ENCODE data around the gene LCN2. TPM values are rescaled to one million over a fixed set of nuclear protein-coding genes. Genes with fewer than 3 reads are reported as not detected.
A peak's percentile ranks its signal among the peaks of the same experiment; 100 is the strongest.

The LCN2 gene
- total RNA-seq, 2 experiments from 2014 or later = not detected

DNA sequence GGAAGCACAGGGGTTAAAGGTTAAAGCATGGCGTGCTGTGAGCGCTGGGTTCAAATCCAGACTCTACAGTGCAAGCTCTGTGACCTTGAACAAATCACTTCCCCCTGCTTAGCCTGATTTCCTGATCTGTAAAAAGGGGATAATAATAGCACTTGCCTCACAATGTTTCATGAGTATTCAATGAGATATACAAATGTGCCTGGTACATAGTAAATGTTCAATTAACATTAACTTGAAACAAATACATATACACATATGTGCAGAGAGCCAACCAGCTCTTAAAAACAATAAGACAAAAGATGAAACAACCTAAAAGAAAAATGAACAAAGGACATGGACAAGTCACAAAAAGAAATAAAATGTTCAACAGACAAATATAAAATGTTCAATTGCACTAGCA, 38.1 kb downstream of the LCN2 start:
- ChIA-PET CTCF (interaction anchor here (1.2 kb wide), 1 partner anchor 27 kb away, joined by 3 read pairs; the partner anchor contains the start of gene BBLN), POLR2A (no interaction called here)
- Mint-ChIP-seq H3K27me3 (no peaks in the 10 kb centered on the region), H3K4me3 (no peak overlapping the region), H3K27ac (no peak overlapping the region), H3K9me3 (no peaks in the 10 kb centered on the region), H3K4me1 (ENCODE audit: low read depth) (peaks cover 36% of the 10 kb centered on the region), H3K36me3 (peaks cover 35% of the 10 kb centered on the region)
- DNase-seq = no peak
- intact Hi-C loops (cut with micrococcal nuclease) = no loop called here

DNA sequence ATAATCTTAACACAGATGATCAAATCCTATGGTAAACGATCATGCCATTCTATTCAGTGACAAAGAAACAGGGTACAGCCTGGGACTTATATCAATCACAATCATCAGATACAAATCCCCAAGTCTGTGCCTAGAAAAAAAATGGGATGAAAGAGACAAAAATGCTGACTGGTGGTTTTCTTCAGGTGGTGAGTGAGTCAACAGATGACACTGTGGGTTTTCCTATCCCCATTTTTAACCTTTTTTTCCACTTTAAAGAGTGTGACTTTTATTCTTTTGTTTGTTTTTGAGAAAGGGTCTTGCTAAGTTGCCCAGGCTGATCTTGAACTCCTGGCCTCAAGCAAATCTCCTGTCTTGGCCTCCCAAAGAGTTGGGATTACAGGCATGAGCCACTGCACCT, 39.0 kb downstream of the LCN2 start:
- intact Hi-C loops (cut with micrococcal nuclease) = no loop called here
- Mint-ChIP-seq H3K4me3 (no peak overlapping the region), H3K9me3 (no peaks in the 10 kb centered on the region), H3K36me3 (peaks cover 28% of the 10 kb centered on the region), H3K27ac (peak overlapping the region; percentile 28), H3K4me1 (ENCODE audit: low read depth) (peaks cover 40% of the 10 kb centered on the region), H3K27me3 (no peaks in the 10 kb centered on the region)
- CTCF ChIA-PET = interaction anchor here (0.8 to 1.2 kb wide), 3 partner anchors 19 to 1668 kb away, joined by 3 read pairs; partner anchors contain the start of gene BBLN
- POLR2A ChIA-PET = interaction anchor here (0.6 kb wide), 1 partner anchor 23 kb away, joined by 3 read pairs; no protein-coding TSS in a partner anchor
- DNase-seq = no peak

DNA sequence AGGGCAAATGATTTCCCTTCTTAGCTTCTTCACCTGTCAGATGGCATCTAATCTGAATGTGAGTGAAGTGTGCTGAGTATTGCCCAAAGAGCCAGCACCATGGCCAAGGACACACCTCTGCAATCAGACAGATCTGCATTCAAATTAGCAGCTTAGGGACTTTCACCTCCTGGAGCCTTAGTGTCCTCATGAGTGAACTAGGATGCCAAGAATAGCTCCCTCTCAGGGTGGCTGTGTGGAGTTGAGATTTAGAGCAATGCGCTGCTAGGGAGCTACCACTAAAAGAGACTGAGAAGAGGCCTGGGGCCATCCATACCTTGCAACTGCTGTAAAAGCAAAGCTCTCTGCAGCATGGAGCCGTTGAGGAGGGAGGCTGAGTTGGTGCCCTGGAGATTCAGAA, 40.8 kb downstream of the LCN2 start:
- Mint-ChIP-seq H3K4me1 (ENCODE audit: low read depth) (peaks cover 33% of the 10 kb centered on the region), H3K4me3 (peak overlapping the region; percentile 99), H3K36me3 (peaks cover 24% of the 10 kb centered on the region), H3K9me3 (no peaks in the 10 kb centered on the region), H3K27me3 (no peaks in the 10 kb centered on the region), H3K27ac (no peak overlapping the region)
- POLR2A ChIA-PET = interaction anchor here (4.0 kb wide), 1 partner anchor 29 kb away, joined by 19 read pairs; the partner anchor contains the start of gene BBLN
- no peak for DNase-seq
- CTCF ChIA-PET = interaction anchor here (1.3 to 2.3 kb wide), 9 partner anchors 10 to 151 kb away, joined by 3 to 9 read pairs (median 5); partner anchors contain the start of gene DNM1
- intact Hi-C loops (cut with micrococcal nuclease) = loop anchor here (5.0 to 10.0 kb wide), 3 partner anchors 63 to 87 kb away; partner anchors contain the start of genes GOLGA2, PTGES2 and SWI5

DNA sequence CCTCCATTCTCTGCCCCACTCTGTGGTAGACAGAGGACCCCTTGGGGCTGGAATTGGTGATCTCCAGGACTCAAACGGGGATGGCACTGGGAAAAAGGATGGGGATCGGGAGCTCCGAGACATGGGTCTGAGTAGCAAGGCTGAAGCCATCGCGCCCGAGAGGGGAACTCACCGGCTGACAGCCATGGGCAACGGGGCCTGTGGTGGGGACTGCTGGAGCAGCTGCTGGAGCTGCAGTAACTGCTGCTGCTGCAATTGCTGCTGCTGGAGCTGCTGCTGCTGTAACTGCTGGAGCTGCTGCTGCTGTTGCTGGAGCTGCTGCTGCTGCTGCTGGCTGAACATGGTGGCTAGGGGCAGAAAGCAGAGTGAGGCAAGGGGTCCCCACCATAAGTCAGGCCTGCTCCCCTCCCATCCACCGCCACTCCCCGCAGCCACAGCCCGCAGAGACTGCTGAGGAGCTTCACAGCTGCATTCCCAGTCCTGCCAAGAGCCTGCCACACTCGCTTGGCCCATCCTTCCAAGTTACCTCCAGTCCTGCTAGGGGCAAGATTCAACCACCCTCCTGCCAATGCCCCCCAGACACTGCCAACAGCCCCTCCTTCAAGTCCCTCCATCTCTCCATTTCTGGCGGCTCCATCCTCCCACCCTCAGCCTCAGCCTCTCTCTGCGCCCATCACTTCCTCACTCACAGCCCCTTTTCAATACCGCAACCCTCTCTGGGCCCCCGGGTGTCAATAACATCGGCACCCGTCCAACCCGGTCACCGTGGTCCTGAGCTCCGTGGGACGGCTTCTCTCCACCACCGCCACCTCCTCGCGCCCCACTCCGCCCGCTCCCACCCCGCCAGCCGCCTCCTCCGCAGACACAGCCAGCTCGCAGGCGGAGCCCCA, 41.5 kb downstream of the LCN2 start:
- Mint-ChIP-seq H3K4me3 (peak overlapping the region; percentile 99), H3K36me3 (peaks cover 21% of the 10 kb centered on the region), H3K4me1 (ENCODE audit: low read depth) (peaks cover 33% of the 10 kb centered on the region), H3K27ac (peak overlapping the region; percentile 86), H3K9me3 (no peaks in the 10 kb centered on the region), H3K27me3 (no peaks in the 10 kb centered on the region)
- DNase-seq = no peak
- ChIA-PET CTCF (interaction anchor here (0.7 to 2.3 kb wide), 17 partner anchors 9 to 151 kb away, joined by 3 to 9 read pairs (median 5); partner anchors contain the start of genes BBLN and DNM1), POLR2A (interaction anchor here (0.6 to 4.0 kb wide), 2 partner anchors 30 to 32 kb away, joined by 3 to 19 read pairs; partner anchors contain the start of gene BBLN)
- intact Hi-C loops (cut with micrococcal nuclease) = loop anchor here (5.0 to 10.0 kb wide), 3 partner anchors 63 to 87 kb away; partner anchors contain the start of genes GOLGA2, PTGES2 and SWI5

DNA sequence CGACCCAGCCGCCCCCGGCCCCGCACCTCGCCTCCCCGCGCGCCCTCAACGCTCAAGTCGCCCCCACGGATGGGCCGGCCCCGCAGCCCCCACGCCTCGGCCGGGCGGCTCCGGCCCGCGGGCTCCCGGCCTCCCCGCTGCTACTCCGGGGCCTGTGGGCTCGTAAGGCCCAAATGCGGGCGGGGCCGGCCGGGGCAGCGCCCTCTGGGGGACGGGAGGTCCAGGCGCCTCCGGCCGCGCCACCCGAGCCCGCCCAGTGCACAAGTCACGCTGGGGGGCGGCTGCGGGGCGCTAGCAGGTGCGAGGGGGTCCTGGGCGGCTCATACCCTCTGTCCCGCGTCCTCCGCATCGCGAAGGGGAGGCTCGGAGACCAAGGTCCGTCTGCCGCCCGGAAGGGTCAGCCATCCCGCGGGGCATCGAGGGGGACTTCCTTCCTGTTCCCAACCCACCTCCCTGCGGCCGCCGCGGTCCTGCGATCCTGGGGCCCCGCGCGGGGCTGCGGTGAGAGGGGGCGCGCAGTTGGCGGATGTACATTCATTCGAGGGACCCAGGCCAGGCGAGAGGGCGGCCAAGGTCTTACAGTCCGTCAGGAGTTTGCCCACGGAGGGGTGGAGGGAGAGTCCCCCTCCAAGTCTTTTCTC, 42.3 kb downstream of the LCN2 start, which contains the start of gene CIZ1:
Gene CIZ1, minus strand, starts transcription at position 167 of the 641 bp plus-strand sequence. CDS start 715 bp downstream, outside the sequence.
- Mint-ChIP-seq H3K9me3 (no peaks in the 10 kb centered on the region), H3K4me1 (ENCODE audit: low read depth) (peaks cover 33% of the 10 kb centered on the region), H3K36me3 (peaks cover 17% of the 10 kb centered on the region), H3K4me3 (peak within 1 kb of the TSS; percentile 99), H3K27ac (peak within 1 kb of the TSS; percentile 86), H3K27me3 (no peaks in the 10 kb centered on the region)
- ChIA-PET CTCF (interaction anchor here (0.7 to 2.3 kb wide), 17 partner anchors 8 to 150 kb away, joined by 3 to 9 read pairs (median 5); partner anchors contain the start of genes BBLN and DNM1), POLR2A (interaction anchor here (0.6 to 4.0 kb wide), 2 partner anchors 31 to 33 kb away, joined by 3 to 19 read pairs; partner anchors contain the start of gene BBLN)
- intact Hi-C loops (cut with micrococcal nuclease) = loop anchor here (2.0 to 10.0 kb wide), 4 partner anchors 27 to 86 kb away; partner anchors contain the start of genes GOLGA2, PTGES2 and SWI5
- peak; percentile 76 for DNase-seq

DNA sequence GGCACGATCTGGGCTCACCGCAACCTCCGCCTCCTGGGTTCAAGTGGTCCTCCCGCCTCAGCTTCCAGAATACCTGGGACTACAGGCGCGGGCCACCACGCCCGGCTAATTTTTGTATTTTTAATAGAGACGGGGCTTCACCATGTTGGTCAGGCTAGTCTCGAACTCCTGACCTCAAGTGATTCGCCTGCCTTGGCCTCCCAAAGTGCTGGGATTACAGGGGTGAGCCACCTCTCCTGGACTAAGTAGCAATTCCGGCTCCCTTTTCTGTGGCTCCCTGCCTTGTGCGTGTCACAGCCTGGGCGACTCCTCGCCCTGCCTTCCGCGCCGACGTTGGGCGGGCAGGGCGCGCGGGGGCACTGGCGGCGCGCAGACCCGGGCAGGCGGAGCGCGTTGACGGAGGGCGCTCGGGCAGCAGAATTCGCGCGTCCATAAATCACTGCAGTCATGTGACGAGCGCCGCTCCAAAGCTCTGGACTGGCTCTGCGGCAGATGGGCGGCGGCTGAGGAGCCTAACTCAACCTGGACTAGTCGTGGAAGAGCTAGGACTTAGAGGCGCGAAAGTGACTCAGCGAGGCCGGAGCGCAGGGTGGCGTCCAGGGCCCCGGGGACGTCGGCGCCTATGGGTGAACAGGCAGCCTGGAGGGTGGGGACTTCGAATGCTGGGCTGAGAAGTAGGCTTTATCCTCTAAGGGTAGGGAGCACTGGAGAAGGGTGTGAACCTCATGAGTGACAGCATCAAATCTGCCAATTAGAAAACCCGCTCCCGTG, 43.5 kb downstream of the LCN2 start:
- H3K4me3 Mint-ChIP-seq = peak overlapping the region; percentile 43
- H3K9me3 Mint-ChIP-seq = no peaks in the 10 kb centered on the region
- no peak overlapping the region for H3K27ac Mint-ChIP-seq
- H3K27me3 Mint-ChIP-seq = no peaks in the 10 kb centered on the region
- peak; percentile 72 for DNase-seq
- POLR2A ChIA-PET = interaction anchor here (4.0 kb wide), 1 partner anchor 32 kb away, joined by 19 read pairs; the partner anchor contains the start of gene BBLN
- peaks cover 30% of the 10 kb centered on the region for H3K4me1 Mint-ChIP-seq (ENCODE audit: low read depth)
- intact Hi-C loops (cut with micrococcal nuclease) = loop anchor here (2.0 to 10.0 kb wide), 4 partner anchors 26 to 85 kb away; partner anchors contain the start of genes GOLGA2, PTGES2 and SWI5
- H3K36me3 Mint-ChIP-seq = peaks cover 13% of the 10 kb centered on the region
- CTCF ChIA-PET = interaction anchor here (1.1 to 1.6 kb wide), 3 partner anchors 14 to 64 kb away, joined by 3 to 6 read pairs (median 3); no protein-coding TSS in a partner anchor

DNA sequence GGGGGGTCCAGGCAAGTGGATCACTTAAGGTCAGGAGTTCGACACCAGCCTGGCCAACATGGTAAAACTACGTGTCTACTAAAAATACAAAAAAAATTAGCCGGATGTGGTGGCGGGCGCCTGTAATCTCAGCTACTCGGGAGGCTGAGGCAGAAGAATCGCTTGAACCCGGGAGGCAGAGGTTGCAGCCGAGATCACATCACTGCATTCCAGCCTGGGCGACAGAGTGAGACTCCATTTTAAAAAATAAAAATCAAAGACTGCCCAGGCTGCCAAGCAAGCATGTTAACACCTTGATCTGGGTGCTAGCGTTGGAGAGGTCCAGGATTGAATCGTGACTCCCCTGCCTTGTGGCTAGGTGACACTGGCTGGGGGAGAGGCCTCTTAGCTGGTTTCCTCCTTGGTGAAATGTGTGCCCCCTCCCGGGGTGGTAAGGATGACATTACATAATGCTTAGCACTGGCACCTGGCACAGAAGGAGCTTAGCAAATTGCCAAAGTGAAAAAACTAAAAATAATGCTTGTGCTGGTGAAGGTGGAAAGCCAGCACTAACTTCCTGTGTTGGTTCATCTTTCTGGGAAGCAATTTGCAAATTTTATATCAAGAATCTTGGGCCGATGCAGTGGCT, 44.3 kb downstream of the LCN2 start:
- POLR2A ChIA-PET = interaction anchor here (4.0 kb wide), 1 partner anchor 33 kb away, joined by 19 read pairs; the partner anchor contains the start of gene BBLN
- no peak for DNase-seq
- CTCF ChIA-PET = interaction anchor here (1.1 to 1.7 kb wide), 5 partner anchors 10 to 148 kb away, joined by 3 to 10 read pairs (median 3); no protein-coding TSS in a partner anchor
- intact Hi-C loops (cut with micrococcal nuclease) = loop anchor here (2.0 to 10.0 kb wide), 4 partner anchors 25 to 84 kb away; partner anchors contain the start of genes GOLGA2, PTGES2 and SWI5
- H3K4me1 Mint-ChIP-seq (ENCODE audit: low read depth) = peaks cover 24% of the 10 kb centered on the region
- no peak overlapping the region for H3K27ac Mint-ChIP-seq
- peaks cover 9% of the 10 kb centered on the region for H3K36me3 Mint-ChIP-seq
- H3K27me3 Mint-ChIP-seq = no peaks in the 10 kb centered on the region
- no peak overlapping the region for H3K4me3 Mint-ChIP-seq
- no peaks in the 10 kb centered on the region for H3K9me3 Mint-ChIP-seq

DNA sequence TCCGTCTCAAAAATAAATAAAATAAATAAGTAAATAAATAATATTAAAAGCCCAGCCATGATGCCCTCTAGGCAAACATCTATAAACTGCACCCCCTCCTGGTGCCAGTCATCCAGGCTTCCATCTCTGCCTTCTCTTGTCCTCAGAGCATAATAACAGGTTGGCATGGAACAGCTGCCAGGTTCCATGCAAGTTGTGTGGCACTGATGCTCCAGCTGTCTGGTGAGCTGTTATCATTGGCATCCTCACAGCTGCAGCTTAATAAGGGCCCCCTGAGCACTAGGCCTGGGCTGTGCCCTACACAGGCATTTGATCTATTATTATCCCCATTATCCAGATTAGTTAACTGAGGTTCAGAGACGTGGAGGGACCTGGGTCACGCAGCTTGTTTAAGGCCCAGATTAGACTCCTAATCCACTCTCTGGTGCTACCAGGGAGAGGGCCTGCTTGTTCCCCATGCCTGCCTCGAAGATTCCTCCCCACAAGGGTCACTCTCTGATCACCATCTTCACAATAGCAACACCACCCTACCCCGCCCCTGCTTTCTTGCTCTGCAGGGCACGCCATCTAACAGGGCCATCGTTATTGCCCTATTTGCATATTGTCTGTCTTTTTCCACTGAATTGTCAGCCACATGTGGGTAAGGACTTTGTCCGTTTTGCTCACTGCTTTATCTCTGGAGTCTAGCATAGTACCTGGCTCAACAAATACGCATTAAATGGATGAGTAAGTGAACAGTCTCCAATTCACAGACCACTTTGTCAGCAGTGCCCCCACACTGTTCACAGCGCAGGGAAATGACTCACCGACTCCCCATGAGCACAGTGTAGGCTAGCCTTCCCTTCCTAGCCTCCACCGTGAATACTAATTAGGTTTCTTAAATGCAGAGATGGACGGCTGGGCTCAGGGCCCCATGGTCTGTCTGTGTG, 52.5 kb downstream of the LCN2 start:
- ChIA-PET POLR2A (no interaction called here), CTCF (interaction anchor here (1.6 to 1.9 kb wide), 2 partner anchors 11 to 48 kb away, joined by 3 to 7 read pairs; partner anchors contain the start of gene CIZ1)
- H3K27me3 Mint-ChIP-seq = peaks cover 8% of the 10 kb centered on the region
- intact Hi-C loops (cut with micrococcal nuclease) = no loop called here
- H3K27ac Mint-ChIP-seq = no peak overlapping the region
- no peaks in the 10 kb centered on the region for H3K9me3 Mint-ChIP-seq
- no peak for DNase-seq
- H3K36me3 Mint-ChIP-seq = no peaks in the 10 kb centered on the region
- peaks cover 16% of the 10 kb centered on the region for H3K4me1 Mint-ChIP-seq (ENCODE audit: low read depth)
- no peak overlapping the region for H3K4me3 Mint-ChIP-seq

DNA sequence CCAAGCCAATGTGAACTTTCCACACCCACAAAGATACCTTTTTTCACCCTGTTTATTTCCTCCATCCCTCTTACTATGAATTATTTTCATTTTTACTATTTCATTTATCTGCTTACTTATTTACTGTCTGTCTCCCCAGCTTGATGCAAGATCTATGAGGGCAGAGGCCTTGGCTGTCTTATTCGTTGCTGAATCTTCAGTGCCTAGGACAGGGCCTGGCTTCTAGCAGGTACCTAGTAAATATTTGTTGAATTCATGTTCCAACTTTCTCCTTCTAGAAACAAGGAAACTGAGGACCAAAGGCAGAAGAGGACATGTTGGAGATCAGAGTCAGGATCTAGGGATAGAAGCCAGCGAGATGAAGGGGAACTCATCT, 53.4 kb downstream of the LCN2 start:
- no peaks in the 10 kb centered on the region for H3K9me3 Mint-ChIP-seq
- CTCF ChIA-PET = interaction anchor here (1.9 kb wide), 1 partner anchor 12 kb away, joined by 7 read pairs; the partner anchor contains the start of gene CIZ1
- intact Hi-C loops (cut with micrococcal nuclease) = loop anchor here (1.0 kb wide), 1 partner anchor 42 kb away; the partner anchor contains the start of gene BBLN
- peak overlapping the region; percentile 61 for H3K4me3 Mint-ChIP-seq
- H3K36me3 Mint-ChIP-seq = no peaks in the 10 kb centered on the region
- DNase-seq = no peak
- peak overlapping the region; percentile 53 for H3K27ac Mint-ChIP-seq
- peaks cover 16% of the 10 kb centered on the region for H3K4me1 Mint-ChIP-seq (ENCODE audit: low read depth)
- POLR2A ChIA-PET = no interaction called here
- peaks cover 8% of the 10 kb centered on the region for H3K27me3 Mint-ChIP-seq
